ENCODE data around the gene ARL8A.

Gene ARL8A

DNA sequence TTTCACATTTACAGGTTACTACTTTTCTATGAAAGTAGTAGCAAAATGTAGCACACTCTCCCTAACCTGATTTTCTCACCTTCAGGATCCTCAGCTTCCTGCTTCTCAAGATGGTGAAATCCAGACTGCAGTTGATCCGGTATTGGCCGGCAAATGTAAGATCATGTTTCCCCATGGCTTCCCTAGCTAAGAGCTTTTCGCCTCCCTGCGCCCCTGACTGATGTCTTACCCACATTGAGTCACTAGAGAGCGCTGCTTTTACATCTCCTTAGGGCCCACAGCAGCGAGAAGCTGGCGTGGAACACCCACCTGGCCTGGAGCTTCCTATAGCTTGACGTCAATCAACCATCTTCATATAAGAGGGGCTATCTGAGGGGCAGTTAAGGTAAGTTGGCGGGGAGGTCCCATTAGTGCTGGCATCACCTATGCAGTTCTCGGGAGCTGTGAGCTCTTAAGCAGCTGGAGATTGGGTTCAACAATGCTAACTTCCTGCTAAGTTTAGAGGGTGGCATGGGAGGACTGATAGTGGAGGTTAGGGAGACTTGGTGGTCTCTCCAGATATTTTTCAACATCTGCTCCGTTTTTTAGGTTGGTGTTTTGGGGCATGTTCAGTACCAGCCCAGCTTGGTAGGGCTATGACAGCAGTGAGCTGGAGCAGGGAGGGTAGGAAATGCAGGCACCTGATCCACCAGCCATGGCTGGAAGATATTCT is 10.4 kb upstream of the ARL8A start:
- Histone ChIP-seq H3K27ac (ENCODE audit: low read depth, low read length) (no peak overlapping the region), H3K9ac (ENCODE audit: low read length) (no peak overlapping the region), H3K9me3 (ENCODE audit: control insufficient read depth, insufficient read depth, low read depth, low read length) (no peaks in the 10 kb centered on the region), H3K4me1 (ENCODE audit: control insufficient read depth, insufficient read depth, low read length) (peaks cover 24% of the 10 kb centered on the region), H3K27me3 (ENCODE audit: control insufficient read depth, insufficient read depth, low read length) (no peaks in the 10 kb centered on the region), H3K36me3 (ENCODE audit: control insufficient read depth, insufficient read depth, low read length) (no peaks in the 10 kb centered on the region), H3K4me3 (ENCODE audit: low read depth, low read length) (no peak overlapping the region)

DNA sequence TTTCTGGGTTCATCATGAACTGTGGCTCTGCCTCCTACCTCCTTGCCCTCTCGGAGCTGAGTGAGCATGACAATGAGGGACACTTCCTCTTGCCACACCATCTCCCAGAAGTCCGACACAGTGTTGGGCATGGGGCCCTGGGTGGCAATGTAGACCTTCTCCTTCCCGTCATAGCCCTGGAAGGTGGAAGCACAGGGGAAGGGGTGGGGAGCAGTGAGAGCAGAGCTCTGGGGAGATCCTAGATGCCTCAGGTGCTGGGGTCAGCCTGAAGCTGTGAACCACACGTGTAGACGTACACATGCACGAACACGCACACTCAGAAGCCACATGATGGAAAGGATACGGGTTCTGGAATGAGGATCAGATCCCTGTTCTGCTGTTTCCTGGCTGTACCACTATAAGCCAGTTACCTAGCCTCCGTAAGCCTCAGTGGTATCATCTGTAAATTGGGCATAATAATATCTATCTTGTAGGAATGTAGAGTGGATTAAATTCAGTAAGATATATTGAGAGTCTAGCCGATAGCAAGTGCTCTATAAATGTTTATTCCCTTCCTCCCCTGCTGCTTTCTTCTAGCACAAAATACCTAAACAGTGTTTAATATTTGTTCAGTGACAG is 9.7 kb upstream of the ARL8A start:
- no peak overlapping the region for H3K9ac ChIP-seq (ENCODE audit: low read length)
- no peaks in the 10 kb centered on the region for H3K36me3 ChIP-seq (ENCODE audit: control insufficient read depth, insufficient read depth, low read length)
- H3K27ac ChIP-seq (ENCODE audit: low read depth, low read length) = no peak overlapping the region
- no peaks in the 10 kb centered on the region for H3K9me3 ChIP-seq (ENCODE audit: control insufficient read depth, insufficient read depth, low read depth, low read length)
- H3K4me1 ChIP-seq (ENCODE audit: control insufficient read depth, insufficient read depth, low read length) = peaks cover 18% of the 10 kb centered on the region
- no peaks in the 10 kb centered on the region for H3K27me3 ChIP-seq (ENCODE audit: control insufficient read depth, insufficient read depth, low read length)
- H3K4me3 ChIP-seq (ENCODE audit: low read depth, low read length) = no peak overlapping the region

GRCh38 chr1:202153284-202153683 is 8.7 kb upstream of the ARL8A start:
- Histone ChIP-seq H3K9me3 (ENCODE audit: control insufficient read depth, insufficient read depth, low read depth, low read length) (no peaks in the 10 kb centered on the region), H3K27me3 (ENCODE audit: control insufficient read depth, insufficient read depth, low read length) (no peaks in the 10 kb centered on the region), H3K4me1 (ENCODE audit: control insufficient read depth, insufficient read depth, low read length) (peaks cover 12% of the 10 kb centered on the region), H3K36me3 (ENCODE audit: control insufficient read depth, insufficient read depth, low read length) (no peaks in the 10 kb centered on the region), H3K9ac (ENCODE audit: low read length) (no peak overlapping the region), H3K4me3 (ENCODE audit: low read depth, low read length) (no peak overlapping the region), H3K27ac (ENCODE audit: low read depth, low read length) (no peak overlapping the region)

GRCh38 chr1:202152399-202152798 is 7.9 kb upstream of the ARL8A start:
- Histone ChIP-seq H3K27me3 (ENCODE audit: control insufficient read depth, insufficient read depth, low read length) (no peaks in the 10 kb centered on the region), H3K27ac (ENCODE audit: low read depth, low read length) (no peak overlapping the region), H3K9ac (ENCODE audit: low read length) (no peak overlapping the region), H3K36me3 (ENCODE audit: control insufficient read depth, insufficient read depth, low read length) (no peaks in the 10 kb centered on the region), H3K4me3 (ENCODE audit: low read depth, low read length) (no peak overlapping the region), H3K9me3 (ENCODE audit: control insufficient read depth, insufficient read depth, low read depth, low read length) (no peaks in the 10 kb centered on the region), H3K4me1 (ENCODE audit: control insufficient read depth, insufficient read depth, low read length) (peaks cover 12% of the 10 kb centered on the region)

GRCh38 chr1:202151045-202151444 is 6.5 kb upstream of the ARL8A start:
- no peaks in the 10 kb centered on the region for H3K36me3 ChIP-seq (ENCODE audit: control insufficient read depth, insufficient read depth, low read length)

DNA sequence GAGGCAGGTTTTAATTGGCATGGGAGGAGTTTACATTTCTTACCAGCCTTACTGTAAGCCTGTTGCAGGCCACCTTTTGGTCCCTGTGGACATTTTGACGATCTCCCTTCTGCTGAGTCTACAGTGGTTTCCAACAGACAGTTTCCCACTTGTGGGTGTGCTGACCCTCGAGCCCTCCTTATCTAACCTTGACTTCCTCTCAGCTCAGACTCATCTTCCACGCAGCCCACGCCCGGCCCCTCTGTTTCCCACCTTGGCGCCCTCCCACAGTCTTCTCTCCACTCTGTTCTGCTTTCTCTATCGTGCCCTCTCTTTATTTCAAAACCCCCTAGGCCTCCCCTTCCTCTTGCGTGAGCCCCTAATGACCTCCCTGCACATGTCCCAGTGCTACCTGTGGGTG is 6.1 kb upstream of the ARL8A start:
- H3K36me3 ChIP-seq (ENCODE audit: control insufficient read depth, insufficient read depth, low read length) = no peaks in the 10 kb centered on the region
- peaks cover 4% of the 10 kb centered on the region; the same call in 1 of the 2 replicates for H3K4me1 ChIP-seq (ENCODE audit: control insufficient read depth, insufficient read depth, low read length)

More at GRCh38 chr1:202151045-202151444, 6.5 kb upstream of the ARL8A start:
- Histone ChIP-seq H3K4me1 (ENCODE audit: control insufficient read depth, insufficient read depth, low read length) (peaks cover 4% of the 10 kb centered on the region; the same call in 1 of the 2 replicates), H3K4me3 (ENCODE audit: low read depth, low read length) (no peak overlapping the region), H3K27ac (ENCODE audit: low read depth, low read length) (no peak overlapping the region), H3K9ac (ENCODE audit: low read length) (no peak overlapping the region), H3K9me3 (ENCODE audit: control insufficient read depth, insufficient read depth, low read depth, low read length) (no peaks in the 10 kb centered on the region), H3K27me3 (ENCODE audit: control insufficient read depth, insufficient read depth, low read length) (no peaks in the 10 kb centered on the region)

DNA sequence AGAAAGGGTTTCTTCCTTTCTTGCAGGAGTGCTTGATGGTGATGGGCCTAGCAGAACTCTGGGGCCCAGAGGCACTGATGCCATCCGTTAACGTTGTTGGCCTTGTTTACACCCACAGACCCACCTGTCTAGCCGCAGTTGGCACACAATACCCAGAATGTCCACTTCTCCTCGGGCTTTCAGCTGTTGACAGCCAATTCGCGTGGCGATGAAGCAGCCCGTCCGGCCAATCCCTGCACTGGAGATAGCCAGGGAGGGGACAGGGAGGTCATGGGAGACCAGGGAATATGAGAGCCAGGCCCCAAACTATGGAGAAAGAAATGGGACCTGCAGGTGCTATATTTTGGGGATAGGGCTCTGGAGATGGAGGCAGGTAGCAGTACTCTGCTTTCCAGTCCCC is 5.7 kb upstream of the ARL8A start:
- H3K36me3 ChIP-seq (ENCODE audit: control insufficient read depth, insufficient read depth, low read length) = no peaks in the 10 kb centered on the region
- H3K27ac ChIP-seq (ENCODE audit: low read depth, low read length) = no peak overlapping the region
- H3K4me1 ChIP-seq (ENCODE audit: control insufficient read depth, insufficient read depth, low read length) = peaks cover 8% of the 10 kb centered on the region
- peaks cover 6% of the 10 kb centered on the region for H3K27me3 ChIP-seq (ENCODE audit: control insufficient read depth, insufficient read depth, low read length)
- H3K9me3 ChIP-seq (ENCODE audit: control insufficient read depth, insufficient read depth, low read depth, low read length) = no peaks in the 10 kb centered on the region
- H3K9ac ChIP-seq (ENCODE audit: low read length) = no peak overlapping the region
- H3K4me3 ChIP-seq (ENCODE audit: low read depth, low read length) = no peak overlapping the region

More for the DNA sequence above, 6.1 kb upstream of the ARL8A start:
- no peak overlapping the region for H3K9ac ChIP-seq (ENCODE audit: low read length)
- no peak overlapping the region for H3K27ac ChIP-seq (ENCODE audit: low read depth, low read length)
- peaks cover 1% of the 10 kb centered on the region; the same call in 1 of the 2 replicates for H3K27me3 ChIP-seq (ENCODE audit: control insufficient read depth, insufficient read depth, low read length)
- H3K4me3 ChIP-seq (ENCODE audit: low read depth, low read length) = no peak overlapping the region
- H3K9me3 ChIP-seq (ENCODE audit: control insufficient read depth, insufficient read depth, low read depth, low read length) = no peaks in the 10 kb centered on the region

DNA sequence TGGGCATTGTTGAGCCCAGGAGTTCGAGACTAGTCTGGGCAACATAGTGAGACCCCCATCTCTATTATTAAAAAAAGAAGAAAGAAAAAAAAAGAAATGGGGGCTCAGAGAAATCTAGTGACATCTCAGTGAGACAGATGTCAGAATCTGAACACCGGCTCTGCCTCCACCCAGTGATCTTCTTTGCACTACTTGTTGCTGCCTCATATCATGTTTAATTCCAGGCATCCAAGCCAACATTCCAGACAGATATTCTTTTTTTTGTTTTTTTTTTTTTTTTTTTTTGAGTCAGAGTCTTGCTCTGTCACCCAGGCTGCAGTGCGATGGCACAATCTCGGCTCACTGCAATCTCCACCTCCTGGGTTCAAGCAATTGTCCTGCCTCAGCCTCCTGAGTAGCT is 5.0 kb upstream of the ARL8A start:
- H3K9ac ChIP-seq (ENCODE audit: low read length) = no peak overlapping the region
- no peak overlapping the region for H3K4me3 ChIP-seq (ENCODE audit: low read depth, low read length)
- H3K27ac ChIP-seq (ENCODE audit: low read depth, low read length) = no peak overlapping the region
- H3K27me3 ChIP-seq (ENCODE audit: control insufficient read depth, insufficient read depth, low read length) = peaks cover 10% of the 10 kb centered on the region
- peaks cover 10% of the 10 kb centered on the region for H3K4me1 ChIP-seq (ENCODE audit: control insufficient read depth, insufficient read depth, low read length)
- no peaks in the 10 kb centered on the region for H3K36me3 ChIP-seq (ENCODE audit: control insufficient read depth, insufficient read depth, low read length)
- no peaks in the 10 kb centered on the region for H3K9me3 ChIP-seq (ENCODE audit: control insufficient read depth, insufficient read depth, low read depth, low read length)

DNA sequence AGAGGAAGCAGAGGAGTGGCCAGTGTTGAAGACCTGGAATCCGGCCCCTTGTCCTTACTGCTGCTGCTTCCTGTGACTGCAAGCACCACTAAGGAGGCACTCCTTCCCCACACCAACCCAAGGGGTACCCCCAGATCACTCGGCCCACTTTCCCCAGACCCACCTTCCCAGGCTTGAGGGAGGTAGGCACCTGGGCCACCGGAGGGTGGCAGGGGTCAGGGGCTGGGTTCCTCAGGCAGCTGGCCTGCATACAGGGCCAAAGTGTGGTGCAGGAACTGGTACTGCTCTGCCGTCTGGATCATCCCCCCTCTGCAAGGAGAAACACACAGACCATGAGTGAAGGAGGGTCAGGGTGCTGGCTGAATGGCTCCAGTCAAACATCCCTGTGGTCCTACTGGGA is 3.9 kb upstream of the ARL8A start:
- H3K9me3 ChIP-seq (ENCODE audit: control insufficient read depth, insufficient read depth, low read depth, low read length) = no peaks in the 10 kb centered on the region
- H3K27ac ChIP-seq (ENCODE audit: low read depth, low read length) = no peak overlapping the region
- H3K4me3 ChIP-seq (ENCODE audit: low read depth, low read length) = no peak overlapping the region
- H3K4me1 ChIP-seq (ENCODE audit: control insufficient read depth, insufficient read depth, low read length) = peaks cover 8% of the 10 kb centered on the region
- H3K36me3 ChIP-seq (ENCODE audit: control insufficient read depth, insufficient read depth, low read length) = no peaks in the 10 kb centered on the region; the same call in 1 of the 2 replicates
- peaks cover 10% of the 10 kb centered on the region for H3K27me3 ChIP-seq (ENCODE audit: control insufficient read depth, insufficient read depth, low read length)
- H3K9ac ChIP-seq (ENCODE audit: low read length) = no peak overlapping the region

DNA sequence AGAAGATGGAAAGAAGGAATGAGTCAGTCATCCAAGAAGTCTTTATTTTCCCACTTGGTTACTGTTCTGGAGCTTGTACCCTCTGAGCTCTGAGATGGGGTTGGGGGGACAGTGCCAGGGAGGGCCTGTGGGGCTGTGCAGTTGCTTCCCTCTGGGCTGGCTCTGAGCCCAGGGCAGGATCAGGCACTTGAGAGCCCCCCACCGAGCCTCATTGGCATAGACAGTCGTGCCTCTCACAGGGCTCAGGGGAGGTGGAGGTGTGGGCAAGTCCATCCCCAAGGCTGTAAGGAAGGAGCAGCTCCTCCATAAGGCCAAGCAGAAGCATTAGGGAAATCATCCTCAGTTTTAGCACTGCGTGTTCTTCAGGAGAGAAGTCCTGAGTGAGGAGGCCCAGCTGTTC is 2.5 kb upstream of the ARL8A start:
- H3K27ac ChIP-seq (ENCODE audit: low read depth, low read length) = no peak overlapping the region
- H3K9ac ChIP-seq (ENCODE audit: low read length) = no peak overlapping the region
- H3K27me3 ChIP-seq (ENCODE audit: control insufficient read depth, insufficient read depth, low read length) = peaks cover 10% of the 10 kb centered on the region

DNA sequence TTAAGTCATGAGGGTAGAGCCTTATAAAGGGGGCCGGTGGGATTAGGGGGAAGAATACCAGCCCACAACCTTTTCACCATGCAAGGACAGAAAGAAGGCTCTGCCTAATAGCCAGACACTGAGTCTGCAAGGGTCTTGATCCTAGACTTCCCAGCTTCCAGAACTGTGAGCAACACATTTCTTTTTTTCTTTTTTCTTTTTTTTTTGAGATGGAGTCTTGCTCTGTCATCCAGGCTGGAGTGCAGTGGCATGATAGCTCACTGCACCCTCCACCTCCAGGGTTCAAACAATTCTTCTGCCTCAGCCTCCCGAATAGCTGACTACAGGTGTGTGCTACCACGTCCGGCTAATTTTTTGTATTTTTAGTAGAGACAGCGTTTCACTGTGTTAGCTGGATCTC is 1.7 kb upstream of the ARL8A start:
- Histone ChIP-seq H3K27ac (ENCODE audit: low read depth, low read length) (no peak overlapping the region), H3K9me3 (ENCODE audit: control insufficient read depth, insufficient read depth, low read depth, low read length) (no peaks in the 10 kb centered on the region), H3K9ac (ENCODE audit: low read length) (no peak overlapping the region), H3K4me1 (ENCODE audit: control insufficient read depth, insufficient read depth, low read length) (peaks cover 14% of the 10 kb centered on the region), H3K36me3 (ENCODE audit: control insufficient read depth, insufficient read depth, low read length) (no peaks in the 10 kb centered on the region; the same call in 1 of the 2 replicates), H3K27me3 (ENCODE audit: control insufficient read depth, insufficient read depth, low read length) (peaks cover 10% of the 10 kb centered on the region), H3K4me3 (ENCODE audit: low read depth, low read length) (no peak overlapping the region)

More for the DNA sequence above, 2.5 kb upstream of the ARL8A start:
- Histone ChIP-seq H3K4me1 (ENCODE audit: control insufficient read depth, insufficient read depth, low read length) (peaks cover 14% of the 10 kb centered on the region), H3K36me3 (ENCODE audit: control insufficient read depth, insufficient read depth, low read length) (no peaks in the 10 kb centered on the region; the same call in 1 of the 2 replicates), H3K4me3 (ENCODE audit: low read depth, low read length) (no peak overlapping the region), H3K9me3 (ENCODE audit: control insufficient read depth, insufficient read depth, low read depth, low read length) (no peaks in the 10 kb centered on the region)
